Stimulated activated CD8-positive, alpha-beta memory T cell treated with anti-CD3 and anti-CD28 coated beads, Interleukin-7, amount 100 ng/mL, for 48 hours (primary cell): Measurements from ENCODE around the gene TMPRSS6.
"Not testable (repeated sequence)": the region's sequence is repeated elsewhere in the genome, so short reads cannot be mapped to it uniquely, and the experiment has no call there.

Experiments used
- DNase-seq, 2 donors: peaks; one replicate each; pipeline ENCODE4 v3.0.0-alpha.2; 2020; ENCODE audit warnings: low read depth in 1 of 2; ENCODE audit errors: extremely low read depth in 1 of 2

Gene TMPRSS6

DNA sequence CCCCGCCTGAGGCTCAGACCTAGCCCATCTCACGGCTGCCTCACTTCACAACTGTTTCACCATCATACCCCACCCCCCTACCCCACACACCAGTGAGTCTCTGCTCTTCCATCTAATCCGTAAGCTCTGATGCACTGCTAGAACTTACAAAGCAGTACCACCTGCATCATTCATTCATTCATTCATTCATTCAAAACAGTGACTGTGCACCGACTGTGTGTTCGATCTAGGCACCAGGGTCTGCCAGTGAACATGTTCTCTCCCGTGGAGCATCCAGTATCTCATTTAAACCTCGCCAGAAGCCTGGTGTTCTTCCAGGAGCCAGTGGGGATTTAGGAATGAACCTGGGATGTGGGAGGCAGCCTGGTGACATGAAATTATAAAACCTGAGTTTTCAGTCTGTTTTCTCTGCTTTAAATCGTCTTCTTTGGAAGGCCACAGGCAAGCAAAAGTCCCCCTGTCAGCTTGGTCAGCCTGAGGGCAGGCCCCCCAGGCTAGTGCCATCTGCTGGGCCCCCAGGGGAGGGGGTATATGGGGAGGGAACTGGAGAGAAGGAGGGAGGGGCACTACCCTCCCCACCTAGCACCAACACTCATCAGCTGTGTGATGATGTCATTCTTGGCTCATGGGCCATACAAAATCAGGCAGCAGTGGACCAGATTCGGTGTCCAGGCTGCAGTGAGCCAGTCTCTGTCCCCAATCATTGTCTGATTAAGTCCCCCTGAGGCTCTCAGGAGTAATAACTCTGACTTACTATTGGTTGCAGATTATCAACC, 18.4 kb downstream of the TMPRSS6 start:
- no peak for DNase-seq

DNA sequence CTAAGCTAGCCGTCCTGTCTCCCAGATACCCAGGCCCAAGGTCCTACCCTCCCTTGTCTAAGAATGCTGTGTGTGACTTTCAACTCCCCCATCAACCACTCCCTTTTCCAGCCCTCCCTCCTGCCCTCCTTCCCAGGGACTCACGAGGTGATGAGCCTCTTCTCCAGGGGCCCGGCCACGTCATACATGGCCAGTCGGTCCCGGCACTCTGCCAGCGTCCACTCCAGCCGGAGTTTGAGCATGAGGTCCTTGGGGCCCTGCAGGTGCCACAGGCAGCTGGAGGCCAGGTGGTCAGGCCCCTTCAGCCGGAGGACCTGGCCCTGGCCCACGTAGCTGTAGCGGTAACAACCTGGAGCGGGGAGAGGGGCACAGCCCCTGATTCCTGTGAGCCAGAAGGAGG, 20.1 kb downstream of the TMPRSS6 start:
- no peak for DNase-seq

DNA sequence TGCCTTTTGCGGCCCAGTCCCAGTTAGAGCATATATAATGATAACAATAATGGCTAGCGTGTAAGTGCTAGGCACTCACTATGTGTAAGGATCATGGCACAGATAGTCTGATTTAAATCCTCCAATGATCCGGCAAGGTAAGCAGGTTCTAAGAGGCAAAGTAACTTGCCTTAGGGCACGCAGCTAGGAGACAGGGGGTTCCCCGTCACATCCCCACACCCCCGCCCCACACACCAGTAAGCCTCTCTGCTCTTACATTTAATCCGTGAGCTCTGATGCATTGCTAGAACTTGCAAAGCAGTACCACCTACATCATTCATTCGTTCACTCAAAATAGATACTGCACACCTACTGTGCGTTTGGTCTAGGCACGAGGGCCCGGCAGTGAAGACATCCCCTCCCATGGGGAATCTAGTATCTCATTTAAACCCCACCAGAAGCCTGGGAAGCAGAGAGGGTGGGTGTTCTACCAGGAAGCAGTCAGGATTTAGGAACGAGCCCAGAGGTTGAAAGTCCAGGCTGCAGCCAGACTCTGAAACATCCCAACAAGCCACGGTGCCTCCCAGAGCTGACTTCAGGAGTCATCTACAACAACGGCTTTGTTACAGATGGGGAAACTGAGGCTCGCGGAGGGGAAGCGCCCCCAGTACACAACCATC, 20.6 kb downstream of the TMPRSS6 start:
- DNase-seq: no peak

DNA sequence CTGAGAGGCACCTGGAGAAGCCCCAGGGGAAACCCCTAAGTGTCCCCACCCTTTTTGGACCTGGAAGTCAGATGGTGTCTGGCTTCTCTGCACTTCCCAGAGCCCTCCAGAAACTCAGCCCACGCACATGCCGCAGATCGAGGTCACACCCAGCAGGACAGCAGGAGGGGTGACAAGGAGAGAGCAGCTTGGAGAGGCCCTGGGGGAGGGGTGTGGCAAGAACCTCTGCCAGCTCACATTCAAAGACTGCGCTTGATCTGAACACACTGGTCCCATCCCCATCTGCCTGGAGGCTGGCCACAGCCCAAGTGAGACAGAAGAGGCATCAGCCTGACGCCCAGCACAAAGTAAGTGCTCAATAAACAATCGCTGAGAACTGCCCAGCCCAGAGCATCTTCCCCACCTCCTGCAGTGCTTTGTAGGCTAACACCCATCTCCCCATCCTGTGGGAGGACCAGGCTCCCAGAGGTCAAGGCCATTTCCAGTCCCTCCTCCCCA, 21.4 kb downstream of the TMPRSS6 start:
- DNase-seq: peak in 1 of 2 donors; percentile 71

DNA sequence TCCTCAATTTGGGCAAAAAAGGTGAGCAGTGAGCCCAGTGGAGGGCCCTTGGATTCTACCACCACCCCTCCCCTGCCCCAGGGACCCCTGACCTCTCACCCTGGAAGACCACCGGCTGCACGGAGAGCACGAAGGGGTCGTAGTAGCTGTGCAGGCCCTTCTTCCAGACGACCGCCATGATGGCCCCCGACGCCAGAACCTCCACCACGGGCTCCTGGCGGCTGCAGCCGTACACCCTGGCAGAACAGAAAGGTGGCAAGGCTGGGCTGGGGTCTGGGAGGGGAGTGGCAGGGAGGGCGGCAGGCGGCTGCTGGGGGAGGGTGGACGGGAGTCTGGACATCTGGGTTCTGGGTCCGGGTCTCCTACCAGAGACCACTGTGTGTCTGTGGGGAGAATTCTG, 23.3 kb downstream of the TMPRSS6 start:
- DNase-seq: no peak

DNA sequence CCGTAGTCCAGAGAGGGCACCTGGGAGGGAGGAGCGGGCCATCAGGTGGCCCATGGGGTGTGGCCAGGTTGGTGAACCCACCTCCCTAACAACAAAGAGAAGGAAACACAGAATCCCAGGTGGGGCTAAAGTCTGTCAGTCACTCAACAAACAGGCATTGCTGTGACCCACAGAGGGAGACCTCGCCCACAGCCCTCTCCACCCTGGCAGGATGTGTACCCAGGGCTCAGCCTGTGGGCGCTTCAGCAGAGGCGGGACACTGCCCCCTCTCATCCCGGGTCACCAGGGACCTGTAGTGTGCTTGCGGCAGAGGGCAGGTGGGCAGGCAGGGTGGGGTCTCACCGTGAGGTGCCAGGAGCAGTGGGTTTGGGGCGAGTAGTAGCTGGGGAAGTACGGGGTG, 25.1 kb downstream of the TMPRSS6 start:
- DNase-seq: no peak

DNA sequence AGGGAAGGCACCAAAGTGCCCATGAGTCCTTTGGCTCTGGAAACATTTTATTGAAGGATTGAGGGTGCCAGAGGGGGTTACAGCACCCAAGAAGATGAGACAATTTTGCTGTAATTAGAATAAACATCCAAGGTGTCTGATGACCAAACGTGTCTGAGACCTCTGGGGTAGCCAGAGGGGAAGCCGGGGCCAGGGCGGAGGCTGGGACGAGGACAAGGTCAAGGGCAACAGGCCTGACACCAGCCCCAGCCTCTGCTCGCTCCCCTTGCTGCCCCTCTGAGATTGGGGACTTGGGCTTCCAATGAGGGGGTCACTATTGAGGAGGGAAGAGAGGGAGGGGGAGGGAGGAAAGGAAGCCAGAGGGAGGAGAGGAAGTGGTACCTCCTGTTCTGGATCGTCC, 25.6 kb downstream of the TMPRSS6 start:
- no peak for DNase-seq

DNA sequence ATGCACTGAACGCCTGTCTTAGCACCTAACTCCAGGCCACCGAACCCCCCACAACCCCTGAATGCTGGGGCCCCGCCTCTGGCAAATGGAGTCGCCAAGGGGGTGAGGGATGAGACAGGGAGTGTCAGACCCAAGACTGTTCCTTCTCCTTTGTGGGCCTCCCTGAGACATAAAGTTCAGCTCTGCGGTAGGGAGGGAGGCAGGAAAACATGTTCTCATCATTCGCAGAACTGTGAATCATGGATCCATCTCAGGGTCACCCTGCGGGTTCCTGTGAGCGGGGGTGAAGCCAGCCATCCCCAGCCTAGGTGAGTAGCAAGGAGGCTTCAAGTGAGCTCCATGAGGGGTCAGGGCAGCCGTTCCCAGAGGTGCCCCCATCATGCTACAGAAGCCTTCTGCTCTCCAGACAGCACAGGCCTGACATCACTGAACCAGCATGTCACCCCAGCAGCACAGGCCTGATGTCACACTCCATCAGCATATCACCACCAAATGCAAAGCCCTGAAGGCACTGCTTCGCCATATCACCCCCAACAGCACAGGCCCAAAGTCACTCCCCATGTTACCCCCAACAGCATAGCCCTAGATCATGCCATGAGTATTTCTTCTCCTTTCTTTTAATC, 27.2 kb downstream of the TMPRSS6 start:
- peak in 1 of 2 donors; percentile 71 for DNase-seq

DNA sequence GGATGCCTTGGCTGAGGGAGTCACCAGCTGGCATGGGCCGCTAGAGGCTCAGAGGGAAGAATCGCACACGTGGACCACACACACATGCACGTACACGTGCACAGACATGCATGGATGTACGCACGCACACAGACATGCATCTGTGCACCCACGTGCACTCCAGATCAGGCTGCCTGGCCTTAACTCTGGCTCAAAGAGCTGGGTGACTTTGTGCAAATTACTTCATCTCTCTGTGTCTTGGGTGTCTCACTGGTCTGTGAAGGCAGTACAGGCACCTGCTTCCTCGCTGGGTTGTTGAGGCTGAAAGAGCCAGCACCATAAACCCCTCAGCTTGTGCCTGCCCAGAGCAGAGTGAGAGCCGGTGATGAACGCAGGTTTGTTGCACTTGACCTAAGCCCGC, 28.7 kb downstream of the TMPRSS6 start:
- DNase-seq: no peak

DNA sequence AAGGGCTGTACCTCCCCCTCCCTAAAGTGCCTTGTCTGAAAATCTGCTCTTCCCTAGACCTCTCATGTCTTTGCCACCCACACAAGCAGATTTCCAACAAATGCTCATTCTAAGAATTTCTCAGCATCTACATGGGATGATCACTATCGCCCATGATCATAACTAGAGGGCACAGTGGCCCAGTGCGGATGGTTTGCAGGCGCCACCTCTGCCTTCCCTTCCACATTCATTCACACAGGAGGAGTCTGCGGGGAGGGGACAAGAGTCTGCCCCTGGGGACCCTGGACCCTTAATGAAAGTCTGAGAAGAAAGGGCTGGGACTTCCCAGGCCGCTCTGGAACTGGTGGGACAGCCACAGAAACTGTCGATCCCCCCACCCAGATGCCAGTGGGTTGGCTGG, 29.1 kb downstream of the TMPRSS6 start:
- peak in 1 of 2 donors; percentile 33 for DNase-seq

DNA sequence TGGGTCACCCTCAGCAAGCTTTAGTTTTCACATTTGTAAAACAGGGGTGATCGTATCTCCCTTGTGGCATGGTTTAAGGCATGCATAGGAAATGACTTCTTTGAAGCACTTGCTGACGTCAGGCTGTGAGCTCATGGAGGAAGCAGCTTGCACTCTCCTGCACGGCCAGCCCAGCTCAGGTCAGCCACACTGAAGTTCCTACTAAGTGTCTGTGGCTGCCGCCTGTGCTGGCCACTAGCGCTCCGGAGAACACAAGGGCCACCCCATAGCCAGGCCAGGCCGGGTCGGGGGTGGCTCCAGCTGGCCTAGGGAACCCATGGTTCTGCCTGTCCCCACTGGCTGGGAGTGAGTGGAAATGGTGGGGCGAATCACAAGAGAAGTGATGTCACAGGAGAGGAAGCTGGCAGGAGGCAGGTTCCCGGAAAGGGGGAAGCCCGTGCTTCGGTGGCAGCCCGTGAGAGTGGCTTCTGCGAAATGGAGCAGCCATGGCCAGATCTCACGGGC, 29.8 kb downstream of the TMPRSS6 start:
- peak; percentile 66 to 92 for DNase-seq

DNA sequence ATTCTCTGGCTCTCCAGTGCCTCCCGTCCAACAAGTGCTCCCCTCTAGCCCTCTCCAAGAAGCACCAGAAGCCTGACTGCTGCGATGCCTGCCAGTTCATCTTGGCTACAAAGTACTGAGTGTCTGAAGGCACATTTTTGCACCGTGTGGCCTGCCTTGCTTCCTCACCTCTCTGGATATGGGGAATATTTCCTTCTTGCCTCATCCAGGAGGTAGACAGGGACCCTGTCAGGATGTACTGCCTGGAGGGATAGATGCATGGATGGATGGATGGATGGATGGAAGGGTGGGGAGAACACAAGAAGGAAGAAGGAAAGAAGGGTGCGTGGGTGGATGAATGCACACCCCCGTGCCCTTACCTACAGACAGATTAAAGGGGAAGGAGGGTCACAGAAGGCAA, 30.4 kb downstream of the TMPRSS6 start:
- no peak for DNase-seq

DNA sequence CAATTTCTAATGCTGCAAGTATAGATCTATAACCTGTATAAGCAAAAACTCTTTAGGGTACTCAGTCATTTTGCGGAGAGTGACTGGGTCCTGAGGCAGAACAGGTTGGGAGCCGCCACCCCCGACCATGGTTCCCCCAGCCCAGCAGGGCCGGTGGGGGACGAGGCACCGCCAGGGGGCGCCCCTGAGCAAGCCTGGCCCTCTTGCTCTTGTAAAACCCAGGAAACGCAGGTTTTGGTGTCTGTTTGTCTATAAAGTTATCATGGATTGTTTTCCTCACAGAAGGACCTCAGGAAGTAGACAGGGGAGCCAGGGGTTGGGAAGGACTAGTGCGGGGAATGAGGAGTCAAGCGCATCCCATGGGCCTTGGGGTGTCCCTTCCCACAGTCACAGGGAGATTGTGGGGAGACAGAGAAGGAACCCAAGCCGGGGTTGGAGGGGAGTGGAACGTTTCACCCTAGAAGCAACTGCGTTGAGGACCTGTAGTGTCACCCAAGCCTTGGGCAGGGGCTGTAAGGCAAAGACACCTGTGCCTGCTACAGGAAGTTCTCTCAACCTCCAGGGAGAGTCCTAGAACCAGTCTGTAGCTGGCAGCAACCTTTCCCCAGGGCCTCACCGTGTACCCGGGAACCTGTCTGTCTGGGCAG, 31.6 kb downstream of the TMPRSS6 start:
- DNase-seq: peak; percentile 66 to 74

DNA sequence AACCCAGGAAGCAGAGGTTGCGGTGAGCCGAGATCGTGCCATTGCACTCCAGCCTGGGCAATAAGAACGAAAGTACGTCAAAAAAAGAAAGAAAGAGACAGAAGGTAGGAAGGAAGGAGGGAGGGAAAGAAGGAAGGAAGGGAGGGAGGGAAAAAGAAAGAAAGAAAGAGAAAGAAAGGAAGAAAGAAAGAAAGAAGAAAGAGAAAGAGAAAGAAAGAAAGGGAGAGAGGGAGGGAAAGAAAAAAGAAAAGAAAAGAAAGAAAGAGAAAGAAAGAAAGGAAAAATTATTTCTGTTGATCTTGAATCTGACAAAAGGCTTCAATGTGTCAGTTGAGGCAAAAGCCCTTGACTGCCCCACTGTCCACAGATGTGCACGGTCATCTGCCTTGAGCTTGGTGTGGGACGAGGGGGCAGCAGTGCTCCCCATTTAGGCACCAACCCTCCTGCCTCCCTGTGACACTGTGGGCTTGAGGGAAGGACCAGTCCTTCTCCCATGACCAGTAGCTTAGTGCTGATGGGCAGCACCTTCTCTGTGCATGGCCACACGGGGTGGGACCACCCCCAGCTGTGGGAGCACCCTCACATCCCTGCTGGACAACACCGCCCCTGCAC, 33.6 kb downstream of the TMPRSS6 start:
- DNase-seq: no peak

DNA sequence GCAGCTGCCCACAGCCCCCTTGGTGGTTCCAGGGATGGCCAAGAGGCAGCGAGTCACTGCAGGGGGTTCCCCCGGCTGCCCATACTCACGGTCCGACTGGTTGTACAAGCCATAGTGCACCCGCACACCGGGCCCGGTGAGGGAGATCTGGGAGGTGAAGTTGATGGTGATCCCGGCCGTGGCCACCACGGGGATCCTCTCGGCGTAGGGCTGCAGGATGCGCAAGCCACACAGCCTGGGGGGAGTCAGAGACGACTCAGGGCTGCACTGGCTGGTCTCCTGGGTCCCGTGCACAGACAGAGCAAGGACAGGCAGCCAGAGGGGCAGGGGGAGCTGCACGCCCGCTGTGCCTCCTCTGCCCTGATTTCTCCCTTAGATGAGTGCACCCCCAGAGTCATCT, 34.5 kb downstream of the TMPRSS6 start:
- DNase-seq: no peak

DNA sequence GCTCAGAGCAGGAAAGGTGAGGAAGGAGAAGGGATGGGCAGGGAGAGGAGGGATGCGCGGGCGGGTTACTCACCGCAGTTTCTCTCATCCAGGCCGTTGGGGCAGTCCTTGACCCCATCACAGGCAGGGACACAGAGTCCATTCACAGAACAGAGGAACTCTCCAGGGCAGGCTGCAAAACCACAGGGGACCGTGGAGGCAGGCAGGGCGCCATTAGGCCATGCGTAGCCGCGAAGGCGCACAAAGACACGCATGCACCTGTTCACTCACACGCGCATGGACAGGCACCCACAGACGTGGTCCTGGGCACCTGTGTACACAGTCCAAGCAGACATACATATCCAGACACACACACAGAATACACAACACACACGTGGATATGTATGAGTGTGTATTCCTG, 35.0 kb downstream of the TMPRSS6 start:
- DNase-seq: no peak

DNA sequence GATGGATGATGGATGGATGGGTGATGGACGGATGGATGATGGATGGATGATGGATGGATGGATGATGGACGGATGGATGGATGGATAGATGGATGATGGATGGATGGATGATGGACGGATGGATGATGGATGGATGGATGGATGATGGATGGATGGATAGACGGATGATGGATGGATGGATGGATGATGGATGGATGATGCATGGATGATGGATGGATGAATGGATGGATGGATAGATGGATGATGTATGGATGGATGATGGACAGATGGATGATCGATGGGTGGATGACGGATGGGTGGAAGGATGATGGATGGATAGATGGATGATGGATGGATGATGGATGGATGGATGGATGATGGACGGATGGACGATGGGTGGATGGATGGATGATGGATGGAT, 36.8 kb downstream of the TMPRSS6 start:
- no peak for DNase-seq

DNA sequence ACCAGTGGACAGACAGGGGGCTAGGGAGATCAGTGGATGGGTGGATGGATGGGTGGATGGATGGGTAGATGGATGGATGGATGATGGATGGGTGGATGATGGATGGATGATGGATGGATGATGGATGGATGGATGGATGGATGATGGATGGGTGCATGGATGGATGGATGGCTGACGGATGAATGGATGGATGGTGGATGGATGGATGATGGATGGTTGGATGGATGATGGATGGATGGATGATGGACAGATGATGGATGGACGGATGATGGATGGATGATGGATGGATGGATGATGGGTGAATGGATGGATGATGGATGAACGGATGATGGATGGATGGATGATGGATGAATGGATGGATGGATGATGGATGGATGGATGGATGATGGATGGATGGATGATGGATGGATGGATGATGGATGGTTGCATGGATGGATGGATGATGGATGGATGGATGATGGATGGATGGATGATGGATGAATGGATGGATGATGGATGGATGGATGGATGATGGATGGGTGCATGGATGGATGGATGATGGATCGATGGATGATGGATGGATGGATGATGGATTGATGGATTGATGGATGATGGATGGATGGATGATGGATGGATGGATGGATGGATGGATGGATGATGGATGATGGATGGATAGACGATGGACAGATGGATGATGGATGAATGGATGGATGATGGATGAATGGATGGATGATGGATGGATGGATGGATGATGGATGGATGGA, 37.5 kb downstream of the TMPRSS6 start:
- DNase-seq: not testable (repeated sequence)

DNA sequence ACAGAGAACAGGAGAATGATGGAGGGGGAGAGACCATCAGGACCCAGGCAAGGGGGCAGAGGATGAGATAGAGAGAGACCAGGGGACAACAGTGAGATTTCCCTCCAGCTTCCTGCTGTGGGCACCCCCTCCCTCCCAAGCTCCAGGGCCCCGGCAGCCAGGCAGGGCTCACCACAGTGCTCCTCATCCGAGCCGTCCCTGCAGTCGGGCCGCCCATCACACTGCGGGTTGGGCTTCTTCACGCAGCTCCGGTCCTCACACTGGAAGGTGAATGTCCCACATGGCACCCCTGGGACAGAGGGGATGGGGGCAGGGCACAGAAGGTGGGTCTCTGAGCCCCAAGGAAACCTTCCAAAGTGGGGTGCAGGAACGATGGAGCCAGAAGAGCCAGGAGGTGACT, 38.8 kb downstream of the TMPRSS6 start:
- no peak for DNase-seq

DNA sequence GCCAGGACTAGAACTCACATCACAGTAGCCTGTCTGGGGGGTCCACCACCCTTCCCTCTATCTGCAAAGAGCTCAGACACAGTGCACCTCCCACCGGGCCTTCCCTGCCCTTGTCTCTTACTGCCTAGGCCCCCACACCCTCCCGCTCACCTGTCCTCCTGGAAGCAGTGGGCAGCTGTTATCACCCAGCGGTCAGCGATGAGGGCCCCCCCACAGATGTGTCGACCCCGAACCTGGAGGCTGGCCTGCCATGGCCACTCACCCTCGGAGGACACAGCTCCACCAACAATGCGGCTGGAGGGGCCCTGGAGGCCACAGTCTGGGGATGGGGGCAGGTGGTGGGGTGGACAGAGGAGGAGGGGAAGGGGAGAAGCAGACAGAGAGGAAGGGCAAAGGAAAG, 39.2 kb downstream of the TMPRSS6 start:
- no peak for DNase-seq
